8988T (cell line): Measurements from ENCODE around the gene CDC73.
"Not testable (repeated sequence)": the region's sequence is repeated elsewhere in the genome, so short reads cannot be mapped to it uniquely, and the experiment has no call there.

Experiments used
- DNase-seq: peaks from one replicate; pipeline ENCODE4 v3.0.0; 2011

The CDC73 gene

GRCh38 chr1:193114485-193115095, 7.2 kb upstream of the CDC73 start:
- no peak for DNase-seq

DNA sequence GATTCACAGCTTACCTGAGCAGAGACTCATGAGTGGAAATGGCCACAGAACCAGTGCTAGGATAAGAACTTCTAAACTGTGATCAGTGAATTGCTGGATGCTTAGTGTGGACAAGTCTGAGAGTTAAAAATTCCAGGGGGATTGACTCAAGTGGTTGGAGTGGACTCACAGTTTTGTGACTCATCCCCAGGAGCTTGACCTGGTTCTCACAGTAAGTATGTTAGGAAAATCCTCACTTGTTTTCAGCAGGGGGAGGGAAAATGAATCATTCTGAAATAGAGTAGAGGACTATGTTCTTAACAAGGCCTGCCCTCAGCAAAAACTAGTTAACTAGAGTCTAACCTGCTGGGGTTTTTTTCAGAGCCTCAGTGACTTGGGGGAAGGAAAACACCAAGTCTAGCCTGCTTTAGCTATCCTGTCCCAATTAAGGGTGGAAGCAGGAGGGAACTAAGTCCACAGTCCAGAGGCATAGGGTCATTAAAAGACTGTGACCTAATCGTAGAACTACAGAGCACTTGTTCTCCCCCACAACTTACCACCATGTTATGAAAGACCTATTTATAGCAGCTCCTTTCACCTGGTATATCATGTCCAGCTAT, 6.1 kb upstream of the CDC73 start:
- DNase-seq: peak; percentile 46

GRCh38 chr1:193117167-193117566, 4.7 kb upstream of the CDC73 start:
- DNase-seq: not testable (repeated sequence)

DNA sequence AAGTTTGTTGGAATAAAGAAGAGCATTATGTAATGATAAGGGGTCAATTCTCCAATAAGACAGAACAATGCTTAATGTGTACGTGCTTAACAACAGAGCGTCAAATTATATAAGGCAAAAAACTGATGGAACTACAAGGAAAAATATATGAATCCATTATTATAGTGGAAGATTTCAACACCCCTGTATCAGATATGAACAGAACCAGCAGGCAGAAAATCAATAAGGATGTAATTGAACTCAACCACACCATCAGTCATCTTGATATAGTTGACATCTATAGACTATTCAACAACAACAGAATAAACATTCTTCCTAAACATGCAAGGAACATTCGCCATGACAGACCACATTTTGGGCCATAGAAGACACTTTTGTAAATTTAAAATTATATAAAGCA, 3.6 kb upstream of the CDC73 start:
- no peak for DNase-seq

DNA sequence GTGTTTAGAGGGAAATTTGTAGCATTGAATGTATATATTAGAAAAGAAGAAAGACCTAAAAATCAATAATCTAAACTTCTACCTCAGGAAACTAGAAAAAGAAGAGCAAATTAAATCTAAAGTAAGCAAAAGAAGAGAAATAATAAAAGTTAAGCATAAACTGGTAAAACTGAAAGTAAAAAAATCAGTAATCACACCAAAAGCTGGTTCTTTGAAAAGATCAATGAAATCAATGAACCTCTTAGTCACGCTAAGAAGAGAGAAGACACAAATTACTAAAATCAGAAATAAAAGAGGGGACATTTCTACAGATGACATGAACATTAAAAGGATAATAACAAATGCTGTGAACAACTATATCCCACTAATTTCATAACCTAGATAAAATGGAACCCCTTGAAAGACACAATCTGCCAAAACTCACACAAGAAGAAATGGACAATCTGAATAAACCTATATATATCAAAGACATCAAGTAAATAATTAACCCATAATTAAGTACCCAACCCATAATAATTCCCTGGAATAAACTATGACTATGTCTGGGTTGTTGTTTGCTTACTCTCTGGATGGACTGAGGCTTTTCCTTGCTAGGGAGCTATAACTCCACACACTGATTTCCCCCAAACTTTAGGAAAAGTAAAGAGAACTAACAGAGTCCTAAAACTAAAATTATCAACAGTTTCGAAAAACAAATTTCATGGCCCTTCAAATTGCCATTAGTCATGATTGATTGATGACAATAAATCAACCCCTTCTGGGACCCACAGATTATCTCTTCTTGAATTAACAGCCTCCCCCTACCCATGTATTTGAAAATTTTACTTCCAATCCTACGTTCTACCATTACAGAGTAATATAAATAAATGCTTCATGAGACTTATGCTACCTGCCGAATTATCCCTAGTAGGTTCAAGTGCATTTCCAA, 2.8 kb upstream of the CDC73 start:
- no peak for DNase-seq

DNA sequence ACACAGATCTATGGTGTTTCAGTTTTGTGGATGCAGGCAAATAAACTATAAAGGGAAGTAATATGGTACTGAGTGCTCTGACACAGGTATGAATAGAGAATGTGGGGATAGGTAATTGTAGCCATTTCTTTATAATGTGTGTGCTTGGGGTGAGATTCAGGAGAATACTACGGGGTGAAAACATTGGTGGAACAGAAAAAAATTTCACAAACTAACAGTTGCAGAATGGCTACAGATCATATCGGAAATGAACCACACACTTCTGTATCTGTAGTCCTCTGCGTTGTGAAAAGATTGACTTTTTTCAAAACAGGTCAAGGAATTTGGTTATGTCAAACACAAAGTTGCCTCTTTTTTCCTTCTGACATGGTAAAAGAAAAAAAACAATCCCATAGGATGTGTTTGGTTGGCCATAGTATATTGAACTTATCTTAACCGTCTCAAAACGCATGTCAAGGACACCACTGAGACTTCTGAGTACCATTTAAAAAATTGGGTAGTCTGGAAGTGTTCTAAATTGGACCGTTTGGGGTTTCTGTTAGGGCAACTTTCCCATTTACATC, 1.1 kb upstream of the CDC73 start:
- DNase-seq: no peak

- DNase-seq: no peak
These were observed 1.9 kb downstream of the CDC73 start for GRCh38 chr1:193123751-193124150.

GRCh38 chr1:193125369-193125768, 3.5 kb downstream of the CDC73 start:
- no peak for DNase-seq

DNA sequence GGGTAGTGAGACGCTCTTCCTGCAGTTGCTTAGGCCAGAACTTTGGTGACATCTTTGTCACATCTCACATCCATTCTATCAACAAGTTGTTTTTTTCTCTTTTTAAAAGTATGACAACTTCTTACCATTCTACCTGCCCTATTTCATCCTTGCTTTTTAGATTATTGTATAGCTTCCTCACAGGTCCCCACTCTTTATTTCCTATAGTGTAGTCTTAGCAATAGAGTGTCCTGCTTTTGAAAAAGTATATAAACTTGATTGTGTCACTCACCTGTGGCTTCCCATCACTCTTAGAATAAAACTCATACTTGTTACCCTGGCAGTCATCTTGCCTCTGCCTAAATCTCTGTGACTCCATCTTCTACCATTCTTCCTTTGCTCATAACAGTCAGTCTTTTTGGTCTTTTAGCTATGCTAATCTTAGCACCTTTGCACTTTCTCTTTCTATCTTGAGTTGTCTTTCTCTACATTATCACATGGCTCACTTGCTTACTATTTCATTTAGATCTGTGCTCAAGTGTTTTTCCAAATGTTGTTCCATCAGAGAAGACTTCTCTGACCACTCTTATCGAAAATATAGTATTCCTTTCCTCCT, 9.5 kb downstream of the CDC73 start:
- no peak for DNase-seq

GRCh38 chr1:193140254-193140653, 18.4 kb downstream of the CDC73 start:
- DNase-seq: no peak

GRCh38 chr1:193141804-193142203, 20.0 kb downstream of the CDC73 start:
- DNase-seq: no peak

DNA sequence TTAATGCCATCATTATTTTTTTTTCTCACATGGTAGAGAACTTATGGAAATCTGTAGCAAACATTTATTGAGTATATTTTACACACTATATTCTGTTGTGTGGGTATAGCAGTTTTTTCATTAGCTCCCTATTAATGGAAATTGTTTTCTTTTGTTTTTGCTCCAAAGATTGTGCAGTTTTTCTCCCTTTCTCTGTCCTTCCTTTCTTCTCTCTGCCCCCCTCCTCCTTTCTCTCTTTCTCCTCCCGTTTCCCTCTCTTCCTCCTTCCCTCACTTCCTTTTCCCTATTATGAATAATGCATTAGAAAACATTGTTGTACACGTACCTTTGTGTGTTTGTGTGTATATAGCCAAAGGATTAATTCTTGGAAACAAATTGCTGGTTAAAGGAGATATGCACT, 20.6 kb downstream of the CDC73 start:
- no peak for DNase-seq

DNA sequence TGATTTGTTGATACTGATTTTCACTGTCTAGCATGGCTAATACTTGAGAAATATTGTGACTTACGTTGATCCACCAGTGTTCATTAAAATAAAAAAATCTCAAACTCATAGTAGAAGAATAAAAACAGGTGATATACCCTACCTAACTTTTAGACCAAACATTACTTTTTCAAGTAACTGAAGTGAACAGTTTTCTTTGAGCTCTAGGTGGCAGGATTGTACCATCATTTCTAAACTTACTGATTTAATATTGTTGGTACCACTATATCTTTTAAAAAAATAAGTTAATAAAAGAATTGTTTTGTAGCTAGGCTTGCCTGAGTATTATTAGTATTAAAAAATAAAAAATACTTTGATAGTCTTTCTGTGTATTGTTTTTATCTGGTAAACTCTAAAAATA, 21.5 kb downstream of the CDC73 start:
- DNase-seq: no peak

DNA sequence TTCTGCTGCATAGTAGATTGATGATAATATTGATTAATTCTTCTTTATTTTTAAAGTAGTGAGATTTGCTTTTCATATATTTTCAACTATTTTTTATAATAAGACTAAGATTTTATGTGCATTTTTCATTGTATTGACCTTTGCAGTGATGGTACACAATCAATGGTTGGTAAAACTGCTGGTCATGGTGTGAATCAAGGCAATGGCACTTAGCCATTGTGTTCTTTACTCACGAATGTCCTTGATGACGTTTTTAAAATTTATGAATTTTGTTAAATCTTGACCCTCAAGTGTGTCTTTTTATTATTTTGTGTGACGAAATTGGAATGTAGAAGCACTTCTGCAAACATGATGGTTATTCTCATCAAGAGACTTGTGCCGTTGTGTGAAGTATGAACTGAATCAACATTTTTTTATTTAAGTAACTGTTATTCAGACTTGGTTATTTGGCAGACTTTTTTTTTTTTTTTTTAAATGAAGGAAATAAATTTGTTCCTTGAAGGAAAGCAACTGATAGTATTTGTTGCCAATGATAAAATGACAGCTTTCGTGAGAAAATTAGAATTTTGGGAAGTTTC, 22.6 kb downstream of the CDC73 start:
- no peak for DNase-seq

DNA sequence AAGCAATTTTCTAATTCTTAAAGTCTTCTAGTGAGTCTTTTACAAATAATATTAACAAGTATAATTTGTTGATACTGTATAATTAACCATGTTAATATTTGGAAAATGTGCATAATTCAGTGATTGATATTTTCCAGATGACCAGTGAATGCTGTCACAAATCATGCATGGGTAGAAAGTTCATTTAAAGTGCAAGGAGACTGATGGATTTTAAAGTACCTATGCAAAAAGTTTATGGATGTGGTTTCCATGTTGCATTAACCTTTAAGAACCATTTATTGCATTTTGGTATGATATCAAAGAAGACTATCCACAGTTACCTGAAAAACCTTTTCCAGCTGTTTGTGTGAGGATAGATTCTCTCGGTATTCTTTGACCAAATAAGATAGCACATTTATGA, 23.2 kb downstream of the CDC73 start:
- DNase-seq: no peak

DNA sequence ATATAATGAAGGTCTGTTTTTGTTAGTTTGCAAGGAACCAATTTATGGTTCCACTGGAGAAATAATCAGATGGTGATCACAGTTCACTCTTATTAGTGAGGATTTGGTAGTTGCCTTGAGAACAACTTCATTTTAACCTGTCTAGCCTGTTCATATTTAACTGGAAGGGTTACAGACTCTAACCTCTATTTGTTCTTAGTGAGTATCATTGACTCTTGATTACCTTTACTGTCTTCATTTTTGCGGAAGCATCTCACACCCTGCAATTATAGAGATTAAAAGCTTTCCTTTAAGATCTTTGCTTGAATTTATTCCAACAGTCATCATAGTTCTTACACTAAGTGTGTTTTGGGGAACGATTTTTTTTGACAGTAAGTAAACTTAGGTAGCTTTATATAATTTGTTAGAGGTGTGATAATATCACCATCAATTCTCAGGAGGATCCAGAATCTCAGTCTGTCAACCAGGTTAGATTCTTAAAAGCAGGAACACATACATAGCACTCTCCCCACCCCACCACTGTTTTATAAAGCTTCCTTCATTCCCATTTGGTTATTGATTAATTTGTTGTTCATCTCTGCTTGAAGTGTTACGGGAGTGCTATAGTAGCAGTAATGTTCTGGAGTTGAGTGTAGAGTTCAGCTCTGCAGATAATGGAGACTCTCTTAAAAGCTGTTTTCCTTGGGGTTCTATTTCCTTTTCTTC, 34.4 kb downstream of the CDC73 start:
- no peak for DNase-seq

- DNase-seq: no peak
These were observed 35.0 kb downstream of the CDC73 start for GRCh38 chr1:193156822-193157142.

GRCh38 chr1:193157360-193157759, 35.5 kb downstream of the CDC73 start:
- no peak for DNase-seq

- no peak for DNase-seq
These were observed 54.3 kb downstream of the CDC73 start for GRCh38 chr1:193176113-193176512.

- no peak for DNase-seq
These were observed 55.0 kb downstream of the CDC73 start for GRCh38 chr1:193176788-193177187.

- DNase-seq: no peak
These were observed 57.3 kb downstream of the CDC73 start for GRCh38 chr1:193179094-193179493.

DNA sequence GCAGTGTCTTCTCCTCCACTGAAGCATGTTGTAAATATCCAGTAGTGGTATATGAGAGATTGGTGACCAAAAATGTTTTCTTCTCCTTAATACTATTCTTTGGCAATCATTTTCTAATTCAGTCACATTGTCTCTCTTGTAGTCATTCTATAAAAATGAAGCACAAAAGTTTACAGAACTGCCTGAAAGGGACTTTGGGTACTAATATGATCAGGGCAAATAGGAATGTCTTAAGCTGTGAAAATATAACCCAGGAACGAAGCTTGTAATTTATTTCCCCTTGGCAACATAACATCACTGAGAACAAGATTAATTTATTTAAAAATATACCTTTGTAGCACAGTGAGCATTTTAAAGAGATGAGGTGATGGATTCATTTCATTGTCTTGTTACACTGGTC, 59.7 kb downstream of the CDC73 start:
- DNase-seq: no peak

GRCh38 chr1:193181985-193182384, 60.2 kb downstream of the CDC73 start:
- DNase-seq: no peak
